ENCODE results near the gene ZMIZ1.

ZMIZ1 gene

DNA sequence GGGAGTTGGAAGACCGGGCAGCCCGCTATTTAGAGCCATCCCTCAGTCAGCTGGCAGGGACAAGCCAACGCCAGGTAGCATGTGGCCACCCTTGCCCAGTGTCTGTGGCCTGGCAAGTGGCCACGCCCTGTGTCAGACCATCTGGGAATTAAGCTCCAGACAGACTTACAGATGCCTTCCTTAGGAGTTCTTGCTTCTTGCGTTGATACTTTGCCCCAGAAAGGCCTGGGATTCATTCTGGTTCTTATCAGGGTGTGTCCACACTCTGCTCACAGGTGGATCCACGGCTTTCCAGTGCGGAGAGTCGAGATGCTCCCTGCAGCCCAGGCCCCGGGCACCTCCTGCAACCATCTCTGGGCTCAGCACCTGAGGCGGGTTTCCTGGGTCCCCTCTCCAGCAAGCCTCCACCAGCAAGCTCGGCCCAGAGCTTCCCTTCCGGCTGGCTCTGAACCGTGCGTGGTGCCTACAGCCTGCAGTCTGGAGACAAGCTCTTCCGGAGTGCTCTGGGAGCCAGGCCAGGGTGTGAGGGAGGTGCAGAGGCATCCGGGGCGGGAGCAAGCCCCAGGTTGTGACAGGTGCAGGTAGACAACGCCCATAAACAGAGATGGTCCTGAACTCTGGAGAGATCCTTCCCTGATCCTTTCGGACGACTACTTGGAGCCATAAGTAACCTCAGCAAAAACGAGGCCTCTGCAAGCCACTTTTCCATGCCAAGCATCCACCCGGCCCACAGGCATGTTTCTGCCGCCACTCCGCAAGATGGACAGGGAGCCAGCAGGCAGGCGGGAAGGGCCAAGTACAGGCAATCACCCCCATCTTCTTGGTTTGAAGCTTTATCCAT lies 246.2 kb downstream of the ZMIZ1 start:
- no peak for DNase-seq

DNA sequence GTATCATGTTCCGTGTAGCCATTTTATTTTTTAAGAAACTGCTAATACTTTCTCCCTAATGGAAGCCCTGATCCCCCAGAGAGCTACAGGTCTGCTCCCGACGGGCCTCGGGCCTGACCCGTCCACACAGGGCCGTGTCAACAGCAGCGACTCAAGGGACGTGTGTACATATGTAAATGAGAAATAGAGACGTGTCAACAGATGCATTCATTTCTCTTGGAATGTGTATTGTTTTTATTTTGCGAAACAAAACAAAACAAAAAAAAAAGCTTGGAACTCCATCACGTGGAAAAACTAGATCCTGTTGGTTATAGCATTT lies 246.8 kb downstream of the ZMIZ1 start:
- no peak for DNase-seq

DNA sequence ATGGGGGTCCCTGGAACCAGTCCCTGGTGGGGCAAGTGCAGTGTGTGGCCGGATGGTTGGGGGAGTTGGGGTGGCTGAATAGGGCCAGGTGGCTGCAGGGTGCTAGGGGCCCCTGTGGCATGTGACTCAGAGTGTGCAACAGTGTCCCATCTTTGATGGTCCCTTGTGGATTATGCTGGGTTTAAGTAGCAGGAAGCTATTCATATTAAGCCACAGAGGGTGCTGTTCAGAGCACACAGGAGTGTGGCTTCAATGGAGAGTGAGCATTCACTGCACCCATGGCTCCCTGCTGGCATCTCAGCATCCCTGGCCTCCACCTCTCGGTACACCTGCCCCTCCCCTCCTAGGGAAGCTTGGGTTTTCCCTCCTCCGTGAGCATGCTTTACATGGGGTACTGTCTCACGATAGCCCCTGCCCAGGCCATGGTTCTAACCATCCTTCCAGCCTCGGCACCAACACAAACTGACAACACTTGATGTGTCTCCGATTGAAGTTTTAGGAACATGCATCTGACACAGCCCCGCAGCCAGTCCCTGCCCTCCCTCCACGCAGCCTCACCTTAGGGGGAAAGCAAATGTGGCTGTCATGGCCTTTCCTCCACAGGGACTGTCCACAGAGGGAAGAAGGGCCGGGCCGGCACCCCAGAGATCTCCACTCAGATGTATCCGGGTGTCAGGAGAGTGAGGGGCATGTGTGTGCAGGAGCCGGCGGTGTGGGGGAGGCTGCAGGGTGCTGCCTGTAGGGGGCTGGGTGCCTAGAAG lies 248.1 kb downstream of the ZMIZ1 start:
- DNase-seq: no peak

DNA sequence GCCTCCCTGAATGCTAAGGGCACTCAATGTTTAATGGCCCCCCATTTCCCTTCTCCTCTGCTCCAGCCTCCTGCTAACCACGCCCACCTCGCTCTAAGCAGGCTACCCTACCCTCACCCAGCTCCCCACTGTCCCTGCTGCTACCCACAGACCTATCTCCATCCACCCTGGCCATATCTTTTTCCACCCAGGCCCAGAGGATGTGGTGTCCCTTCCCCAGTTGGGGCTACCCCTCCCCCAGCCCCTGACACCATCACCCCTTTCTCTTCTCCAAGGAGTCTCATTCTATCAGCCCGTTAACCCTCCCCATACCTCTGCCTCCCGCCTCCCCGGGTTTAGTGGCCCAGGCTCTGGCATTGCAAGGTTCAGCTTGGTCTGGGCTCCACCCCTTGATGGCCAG lies 249.6 kb downstream of the ZMIZ1 start:
- DNase-seq: no peak

DNA sequence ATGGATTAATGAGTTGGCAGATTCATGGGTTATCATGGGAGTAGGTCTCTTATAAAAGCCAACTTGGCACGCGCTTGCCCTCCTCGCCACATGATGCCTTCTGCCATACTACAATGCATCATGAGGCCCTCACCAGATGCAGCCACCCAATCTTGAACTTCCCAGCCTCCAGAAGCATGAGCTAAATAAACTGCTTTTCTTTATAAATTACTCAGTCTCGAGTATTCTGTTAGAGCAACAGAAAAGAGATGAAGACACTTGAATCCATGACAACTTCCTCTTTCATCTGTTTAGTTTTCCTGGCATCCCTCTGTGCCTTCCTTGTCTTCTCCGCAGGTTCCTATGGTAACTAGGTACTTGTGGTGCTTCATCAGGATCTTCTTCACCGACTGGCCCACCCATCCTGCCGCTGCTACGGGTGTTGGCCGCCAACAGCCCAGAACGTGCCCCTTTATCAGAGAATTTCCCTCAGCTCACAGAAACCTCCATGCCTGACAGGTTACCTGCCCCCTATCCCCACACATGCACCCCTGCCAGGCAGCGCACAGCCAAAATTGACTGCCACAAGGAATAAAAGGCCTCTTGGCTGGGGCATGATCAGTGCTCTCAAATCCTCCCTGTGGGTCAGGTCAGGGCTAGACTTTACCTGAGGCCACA lies 250.5 kb downstream of the ZMIZ1 start:
- DNase-seq: no peak

DNA sequence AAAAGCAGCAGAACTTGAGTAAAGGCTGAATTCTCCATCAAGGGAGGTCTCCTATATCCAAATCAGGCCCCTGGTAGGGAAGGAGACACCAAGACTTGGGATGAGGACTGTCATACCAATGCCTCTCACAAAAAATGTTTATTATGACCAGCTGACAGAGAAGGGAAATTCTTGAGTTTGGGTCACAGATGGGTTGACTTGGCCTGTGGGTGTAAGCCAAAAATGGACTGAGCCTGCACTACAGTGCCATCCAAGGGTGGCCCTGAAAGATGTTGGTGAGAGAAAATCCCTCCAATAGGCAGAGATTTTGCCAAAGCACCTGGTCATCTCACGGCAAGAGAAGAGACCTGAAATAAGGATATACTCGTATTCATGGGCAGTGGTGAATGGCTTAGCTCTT lies 251.6 kb downstream of the ZMIZ1 start:
- no peak for DNase-seq

DNA sequence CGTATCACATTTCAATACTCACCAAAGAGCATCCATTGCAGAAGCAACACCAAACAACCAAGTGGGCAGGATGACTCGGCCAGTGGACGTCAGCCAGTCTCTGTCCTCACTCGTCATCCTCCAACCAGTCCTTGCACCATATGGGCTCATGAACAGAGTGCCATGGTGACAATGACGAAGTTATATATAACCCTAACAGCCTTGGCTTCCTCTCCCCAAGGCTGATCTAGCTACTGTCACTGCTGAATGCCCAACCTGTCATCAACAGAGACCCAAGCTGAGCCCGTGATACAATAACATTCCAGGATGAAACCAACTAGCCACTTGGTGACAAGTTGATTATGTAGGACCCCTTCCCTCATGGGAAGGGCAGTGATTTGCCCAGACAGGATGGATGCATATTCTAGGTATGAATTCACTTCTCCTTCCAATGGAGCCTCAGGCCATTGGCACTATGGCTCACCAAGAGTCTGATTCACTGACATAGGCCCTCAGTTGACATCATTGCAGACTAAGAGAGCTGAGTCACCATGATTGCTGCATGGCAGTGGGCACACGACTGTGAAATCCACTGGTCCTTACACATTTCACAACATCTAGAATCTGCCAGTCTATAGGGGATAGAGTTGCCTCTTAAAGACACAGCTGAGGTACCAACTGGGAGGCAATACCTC lies 252.2 kb downstream of the ZMIZ1 start:
- DNase-seq: no peak

DNA sequence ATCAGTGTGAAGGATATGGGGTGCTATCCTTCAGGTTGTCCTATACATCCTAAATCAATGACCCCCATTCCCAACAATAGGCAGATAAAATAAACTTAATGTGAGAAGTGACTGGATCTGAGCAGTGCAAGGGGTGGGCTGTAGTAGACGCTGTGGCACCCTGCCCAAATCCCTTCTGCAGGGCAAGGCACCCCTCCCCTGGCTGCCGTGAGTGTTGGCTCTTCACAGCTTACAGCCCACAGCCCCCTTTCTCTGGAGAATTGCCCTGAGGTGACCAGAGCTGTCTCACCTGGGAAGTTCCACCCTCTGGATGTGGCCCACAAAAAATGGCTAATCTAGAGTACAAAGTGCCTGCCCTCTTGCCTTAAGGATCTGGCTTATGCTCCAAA lies 252.7 kb downstream of the ZMIZ1 start:
- no peak for DNase-seq

DNA sequence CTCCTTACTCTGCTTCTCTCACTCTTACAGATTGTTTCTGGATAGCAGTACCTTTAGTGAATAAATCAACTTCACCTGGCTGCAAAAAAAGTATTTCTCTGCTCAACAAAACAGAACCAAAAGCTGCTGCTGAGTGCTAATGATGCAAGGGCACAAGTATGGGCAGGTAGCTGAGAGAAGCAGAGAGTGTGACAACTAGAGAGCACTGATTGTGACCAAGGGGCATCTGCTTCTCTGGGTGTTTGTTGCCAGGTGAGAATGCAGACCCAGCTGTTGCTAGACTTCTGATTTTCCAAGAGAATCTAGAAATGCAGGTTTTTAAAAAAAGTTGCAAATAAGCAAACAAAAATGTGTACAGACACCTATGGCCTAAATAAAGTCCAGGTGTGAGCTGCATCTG lies 253.2 kb downstream of the ZMIZ1 start:
- no peak for DNase-seq

DNA sequence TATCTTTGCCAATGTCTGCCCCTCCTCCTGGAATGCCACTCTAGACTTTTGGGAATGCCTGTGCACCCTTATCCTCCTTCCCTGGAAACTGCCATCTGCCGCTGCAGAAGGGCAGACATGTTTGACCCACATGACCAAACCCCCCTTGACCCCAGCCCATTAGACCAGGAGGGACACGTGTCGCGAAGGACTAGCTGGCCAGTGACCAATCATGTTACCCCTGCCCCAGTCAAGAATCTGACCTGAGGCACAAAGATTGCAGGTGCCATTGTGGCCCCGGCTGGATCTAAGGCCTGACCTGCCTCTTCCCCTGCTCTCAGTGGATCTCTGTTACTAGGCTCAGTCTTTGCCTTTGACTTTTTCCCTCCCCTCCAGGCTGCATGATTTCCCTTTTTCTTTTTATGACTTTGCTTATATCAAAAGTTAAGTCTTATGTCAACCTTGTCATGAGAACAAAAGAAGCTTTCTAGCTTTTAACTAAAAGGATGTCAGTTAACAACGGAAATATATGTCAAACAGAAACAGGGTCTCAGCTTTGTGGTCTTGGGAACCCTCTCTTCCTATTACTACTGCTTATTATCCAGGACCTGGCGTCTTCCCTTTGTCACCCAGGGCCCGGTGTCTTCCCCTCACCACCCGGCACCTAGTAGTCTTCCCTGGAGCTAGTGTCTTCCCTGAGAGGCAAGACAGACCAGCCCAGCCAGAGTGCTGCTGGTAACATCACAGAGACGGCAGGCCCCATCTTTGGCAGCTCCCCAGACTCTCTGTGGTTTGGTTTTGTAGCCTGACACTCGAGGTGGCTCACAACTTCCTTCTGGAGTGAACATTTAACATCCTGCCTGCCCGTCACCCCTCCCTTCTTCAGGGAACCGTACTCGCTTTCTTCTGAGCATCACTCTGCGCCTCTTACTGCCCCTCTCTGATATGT lies 254.1 kb downstream of the ZMIZ1 start:
- peak; percentile 9 for DNase-seq

DNA sequence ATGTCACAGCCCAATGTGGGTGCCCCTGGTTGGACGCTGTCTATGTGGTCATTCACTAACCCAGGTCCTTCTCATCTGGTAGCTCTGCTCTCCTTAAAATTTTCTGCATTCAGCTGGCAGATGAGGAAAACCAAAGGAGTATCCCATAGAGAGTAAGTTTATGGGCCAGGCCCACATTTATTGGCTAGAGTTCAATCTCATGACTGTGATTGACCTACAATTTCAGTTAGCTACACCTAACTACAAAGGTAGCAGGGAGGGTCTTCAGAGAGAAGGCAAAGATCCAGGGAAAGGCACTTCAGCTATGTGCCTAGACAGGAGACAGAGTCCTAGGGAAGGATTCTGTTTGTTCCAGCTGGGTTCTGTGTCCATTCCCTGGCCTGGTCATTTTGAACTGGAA lies 254.8 kb downstream of the ZMIZ1 start:
- no peak for DNase-seq

DNA sequence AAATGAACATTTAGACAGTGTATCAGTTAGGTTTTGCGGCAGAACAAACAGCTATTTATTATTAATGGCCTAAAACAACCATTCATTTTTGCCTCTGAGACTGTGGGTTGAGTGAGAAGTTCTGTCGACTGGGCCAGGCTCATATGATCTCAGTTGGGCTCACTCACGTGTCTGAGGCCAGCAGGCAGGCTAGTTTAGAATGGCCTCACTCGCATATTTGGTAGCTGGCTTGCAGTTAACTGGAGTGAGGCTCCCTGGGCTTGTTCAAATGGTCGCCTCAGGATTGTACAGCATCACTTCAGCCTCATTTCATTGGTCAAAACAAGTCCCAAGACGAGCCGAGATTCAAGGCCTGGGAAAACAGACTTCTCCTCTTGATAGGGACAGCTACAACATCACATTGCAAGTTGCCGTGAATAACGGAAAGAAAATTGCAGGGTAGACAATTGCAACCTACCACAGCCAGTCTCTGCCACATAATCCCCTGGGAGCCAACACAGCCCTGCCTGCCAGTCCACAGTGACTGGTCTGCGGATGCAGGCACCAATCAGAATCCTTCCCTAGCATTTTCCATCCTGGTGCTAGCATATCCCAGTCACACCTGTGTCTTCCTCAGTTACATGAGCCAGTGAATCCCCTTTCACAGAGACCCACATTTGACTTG lies 255.4 kb downstream of the ZMIZ1 start:
- no peak for DNase-seq

DNA sequence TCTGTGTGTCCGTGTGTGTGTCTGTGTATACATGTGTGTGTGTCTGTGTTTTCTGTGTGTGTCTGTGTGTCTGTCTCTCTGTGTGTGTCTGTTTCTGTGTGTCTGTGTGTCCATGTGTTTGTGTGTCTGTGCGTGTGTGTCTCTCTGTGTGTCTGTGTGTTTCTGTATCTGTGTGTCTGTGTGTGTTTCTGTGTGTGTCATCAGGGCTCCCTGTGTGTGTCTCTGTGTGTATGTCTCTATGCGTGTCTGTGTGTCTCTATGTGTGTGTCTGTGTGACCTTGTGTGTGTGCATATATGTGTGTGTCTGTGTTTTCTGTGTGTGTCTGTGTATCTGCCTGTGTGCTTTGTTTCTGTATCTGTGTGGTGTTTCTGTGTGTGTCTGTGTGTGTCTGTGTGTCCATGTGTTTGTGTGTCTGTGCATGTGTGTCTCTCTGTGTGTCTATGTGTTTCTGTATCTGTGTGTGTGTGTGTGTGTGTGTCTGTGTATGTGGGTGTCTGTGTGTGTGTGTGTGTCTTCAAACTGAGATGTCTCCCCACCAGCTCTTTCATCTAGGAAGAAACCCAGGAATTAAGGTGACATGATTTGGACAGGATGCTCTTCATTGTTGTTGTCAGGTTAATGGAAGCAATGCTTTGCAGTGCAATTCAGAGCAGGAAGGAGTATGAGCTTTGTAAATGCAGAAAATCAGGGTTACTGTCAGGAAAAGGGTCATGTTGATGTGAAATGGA lies 257.8 kb downstream of the ZMIZ1 start:
- no peak for DNase-seq

DNA sequence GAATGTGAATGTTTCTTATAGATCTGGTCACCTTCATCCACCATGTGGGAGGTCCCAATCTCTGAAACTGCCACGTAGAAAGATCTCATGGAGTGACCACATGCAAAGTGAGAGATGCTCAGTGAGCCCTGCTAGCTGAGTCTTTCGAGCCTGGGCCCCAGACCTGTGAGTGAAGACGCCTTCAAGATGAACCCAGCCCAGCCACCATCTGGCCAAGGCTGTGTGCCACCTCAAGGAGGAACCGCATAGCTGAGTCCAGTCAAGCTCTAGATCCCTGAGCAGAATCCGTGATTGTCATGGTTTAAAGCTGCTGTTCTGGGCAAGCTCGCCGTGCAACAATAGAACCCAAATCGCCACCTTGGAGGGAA lies 258.3 kb downstream of the ZMIZ1 start:
- no peak for DNase-seq

DNA sequence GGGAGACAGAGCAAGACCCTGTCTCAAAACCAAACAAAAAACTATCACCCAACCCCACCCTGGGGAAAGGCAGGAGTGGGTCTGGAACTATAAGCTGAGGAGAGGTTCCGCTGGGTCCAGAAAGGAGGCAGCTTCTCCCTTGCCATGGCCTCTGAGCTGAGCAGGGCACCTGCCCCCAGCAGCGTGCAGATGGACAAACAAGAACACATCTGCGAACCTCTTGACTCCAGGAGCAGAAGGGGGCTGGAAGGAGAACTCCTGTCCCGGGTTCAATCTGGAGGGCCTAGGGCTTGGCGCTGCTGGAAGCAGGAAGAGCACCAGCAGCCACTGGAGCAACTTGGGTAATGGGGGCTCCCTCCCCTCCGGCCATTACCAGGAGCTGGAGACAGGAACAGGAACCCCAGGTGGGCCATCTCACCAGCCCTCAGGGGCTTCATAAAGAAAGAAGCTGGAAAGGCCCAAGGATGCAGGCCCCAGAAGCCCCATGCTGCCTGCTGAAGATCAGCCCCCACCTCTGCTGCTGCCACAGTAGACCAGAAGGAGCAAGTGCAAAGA lies 259.5 kb downstream of the ZMIZ1 start:
- no peak for DNase-seq

DNA sequence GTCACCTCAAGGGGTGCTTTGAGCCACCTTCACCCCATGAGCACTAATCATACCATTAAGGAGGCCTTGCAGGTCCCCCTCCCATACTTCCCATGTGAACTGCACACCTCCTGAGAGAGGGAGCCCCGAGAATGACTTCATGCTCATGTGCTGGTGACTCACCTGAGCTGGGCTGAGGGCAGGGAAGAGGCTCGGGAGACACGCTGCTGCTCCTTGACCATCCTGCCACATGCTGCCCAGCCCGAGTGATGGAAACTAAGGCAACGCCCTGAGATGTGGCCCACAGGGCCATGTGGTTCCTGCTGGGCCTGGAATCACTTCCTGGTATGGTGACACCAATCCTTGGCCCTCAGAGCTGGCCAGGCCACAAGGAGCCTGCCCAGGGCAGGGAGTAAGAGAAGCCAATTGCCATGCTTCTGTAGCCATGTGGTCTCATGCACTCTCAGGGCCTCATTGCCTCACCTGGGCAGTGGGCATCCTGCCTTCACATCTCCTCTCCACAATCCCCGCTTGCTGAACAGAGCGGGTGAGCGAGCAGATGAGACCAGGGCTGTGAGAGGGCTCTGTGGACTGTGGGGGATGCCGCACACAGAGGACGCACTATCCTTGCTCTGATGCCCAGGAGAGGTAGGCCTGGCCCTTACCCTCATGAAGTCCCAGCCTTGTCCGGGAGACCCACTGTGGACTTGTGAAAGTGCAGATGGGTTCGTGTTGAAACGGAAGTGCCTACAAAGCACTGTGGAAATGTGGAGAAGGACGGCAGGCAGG lies 260.2 kb downstream of the ZMIZ1 start:
- DNase-seq: no peak

DNA sequence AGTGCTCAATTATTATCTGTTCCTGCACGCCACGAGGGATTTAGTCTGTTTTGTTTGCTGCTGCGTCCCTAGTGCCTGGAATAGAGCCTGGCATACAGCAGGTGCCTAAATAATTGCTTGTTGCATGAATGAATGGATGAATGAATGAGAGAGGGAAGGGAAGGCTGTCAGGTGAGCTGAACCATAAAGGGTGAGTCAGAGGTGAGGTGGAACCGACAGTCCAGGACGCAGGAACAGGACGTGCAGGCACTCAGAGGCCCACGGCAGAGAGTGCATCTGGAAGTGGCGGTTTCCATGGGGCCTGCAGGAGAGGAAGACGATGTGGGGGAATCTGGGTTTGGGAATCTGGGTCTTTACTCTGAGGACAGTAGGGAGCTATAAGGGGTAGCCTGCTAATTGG lies 260.8 kb downstream of the ZMIZ1 start:
- DNase-seq: no peak

DNA sequence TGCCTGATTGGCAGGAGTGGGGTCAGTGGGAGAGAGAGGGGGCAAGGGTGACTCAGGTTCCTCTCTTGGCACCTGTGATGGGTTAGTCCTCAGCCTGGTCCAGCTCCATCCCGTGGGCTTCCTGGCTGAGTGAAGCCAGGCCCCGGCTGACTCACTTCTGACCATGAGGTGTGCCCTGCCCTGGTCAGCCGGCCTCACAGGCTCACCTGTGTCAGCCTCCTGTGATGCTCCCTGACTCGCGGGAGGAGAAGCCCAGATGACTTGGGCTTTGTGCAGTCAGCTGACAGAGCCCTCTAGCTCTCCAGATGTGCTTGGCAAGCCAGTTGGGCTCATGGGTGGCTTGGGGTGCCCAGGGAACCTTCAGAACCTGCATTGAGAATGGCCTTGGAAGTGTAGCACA lies 262.5 kb downstream of the ZMIZ1 start:
- no peak for DNase-seq

DNA sequence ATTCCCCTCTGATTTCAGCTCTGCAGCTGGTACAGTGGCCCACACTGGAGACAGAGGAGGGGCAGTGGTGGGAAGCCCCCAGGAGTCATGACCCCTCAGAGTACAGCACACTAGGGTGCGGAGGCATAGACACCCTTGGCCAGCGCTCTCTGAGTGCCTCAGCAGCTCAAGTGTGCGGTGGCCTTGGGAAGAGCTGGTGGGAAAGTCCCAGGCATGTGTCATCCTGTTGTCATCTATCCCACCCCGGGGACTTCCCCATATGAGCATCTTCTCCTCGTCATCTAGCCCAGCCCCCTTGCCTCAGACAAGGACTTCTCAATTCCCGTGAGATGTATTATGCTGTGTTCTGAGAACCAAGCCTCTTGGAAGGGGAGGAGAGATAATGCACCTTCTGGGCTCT lies 262.9 kb downstream of the ZMIZ1 start:
- DNase-seq: no peak
